HCT116 (cell line): ENCODE data around the gene MERTK.

Source experiments
- CEBPB ChIP-seq: IDR thresholded peaks from 2 replicates; pipeline ENCODE4 v1.6.1; 2012; ENCODE audit warnings: low read depth
- EZH2 ChIP-seq: fragments of 200-600 bp; sonication (generic); IDR thresholded peaks from 2 replicates; pipeline ENCODE4 v1.6.1; 2017; ENCODE audit warnings: antibody characterized with exemption, mixed run types
- EZH2phosphoT487 ChIP-seq: fragments of 200-600 bp; IDR thresholded peaks from 2 replicates; pipeline ENCODE4 v1.6.1; 2018; ENCODE audit warnings: antibody characterized with exemption, borderline replicate concordance
- POLR2A ChIP-seq: IDR thresholded peaks from 2 replicates; pipeline ENCODE4 v1.7.0; 2011; ENCODE audit warnings: borderline replicate concordance; ENCODE audit not compliant: insufficient read depth, insufficient read length; ENCODE audit errors: extremely low read depth
- POLR2AphosphoS5 ChIP-seq: IDR thresholded peaks from 2 replicates; pipeline ENCODE4 v1.6.1; 2011; ENCODE audit warnings: mild to moderate bottlenecking, low read depth, low read length, moderate library complexity
- ZFX ChIP-seq: fragments of 450-650 bp; IDR thresholded peaks from 2 replicates; pipeline ENCODE4 v1.6.1; 2017
- TF ChIP-seq, protein P1 (sequence below), 3 experiments: fragments of 200-600 bp in 1 of 3; sonication (generic) in 1 of 3; IDR thresholded peaks in 2 of 3; conservative IDR thresholded peaks in 1 of 3; 2 replicates each; pipeline ENCODE4 v1.5.1; 2012 to 2017; ENCODE audit warnings: low read depth in 2 of 3, low read length in 2 of 3, antibody characterized with exemption in 1 of 3, borderline replicate concordance in 1 of 3, control low read depth in 1 of 3, mild to moderate bottlenecking in 1 of 3, mixed read lengths in 1 of 3, mixed run types in 1 of 3, moderate library complexity in 1 of 3; ENCODE audit not compliant: insufficient read depth in 1 of 3
- TF ChIP-seq, protein P2 (sequence below): IDR thresholded peaks from 2 replicates; pipeline ENCODE4 v1.6.1; 2012
- TF ChIP-seq, protein P3 (sequence below): IDR thresholded peaks from 2 replicates; pipeline ENCODE4 v1.6.1; 2012; ENCODE audit warnings: low read depth

DNA sequence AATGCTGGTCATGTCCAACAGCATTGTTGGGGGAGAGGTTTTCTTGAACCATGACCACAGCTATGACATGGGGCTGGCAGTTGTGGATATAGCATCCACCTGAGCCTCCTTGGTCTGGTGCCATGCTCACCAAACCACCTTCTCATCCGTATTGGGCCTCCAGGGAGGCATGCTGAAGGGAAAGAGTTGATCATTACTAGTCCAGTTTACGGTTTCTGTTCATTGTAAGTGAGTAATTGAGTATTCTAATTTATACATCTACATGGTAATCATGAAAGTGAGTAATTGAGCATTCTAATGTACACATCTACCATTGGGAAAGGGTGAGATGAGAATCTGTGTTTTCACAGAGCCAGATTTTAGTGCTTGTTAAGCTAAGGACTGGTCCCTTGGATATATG lies 163.4 kb downstream of the MERTK start:
- TF ChIP-seq, protein P1, sequence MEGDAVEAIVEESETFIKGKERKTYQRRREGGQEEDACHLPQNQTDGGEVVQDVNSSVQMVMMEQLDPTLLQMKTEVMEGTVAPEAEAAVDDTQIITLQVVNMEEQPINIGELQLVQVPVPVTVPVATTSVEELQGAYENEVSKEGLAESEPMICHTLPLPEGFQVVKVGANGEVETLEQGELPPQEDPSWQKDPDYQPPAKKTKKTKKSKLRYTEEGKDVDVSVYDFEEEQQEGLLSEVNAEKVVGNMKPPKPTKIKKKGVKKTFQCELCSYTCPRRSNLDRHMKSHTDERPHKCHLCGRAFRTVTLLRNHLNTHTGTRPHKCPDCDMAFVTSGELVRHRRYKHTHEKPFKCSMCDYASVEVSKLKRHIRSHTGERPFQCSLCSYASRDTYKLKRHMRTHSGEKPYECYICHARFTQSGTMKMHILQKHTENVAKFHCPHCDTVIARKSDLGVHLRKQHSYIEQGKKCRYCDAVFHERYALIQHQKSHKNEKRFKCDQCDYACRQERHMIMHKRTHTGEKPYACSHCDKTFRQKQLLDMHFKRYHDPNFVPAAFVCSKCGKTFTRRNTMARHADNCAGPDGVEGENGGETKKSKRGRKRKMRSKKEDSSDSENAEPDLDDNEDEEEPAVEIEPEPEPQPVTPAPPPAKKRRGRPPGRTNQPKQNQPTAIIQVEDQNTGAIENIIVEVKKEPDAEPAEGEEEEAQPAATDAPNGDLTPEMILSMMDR (IDR thresholded peaks at IDR 0.05 in 2 of 3, conservative IDR thresholded peaks at IDR 0.05 in 1 of 3; ENCODE audit: borderline replicate concordance in 1 of 3, insufficient read depth in 1 of 3, low read depth in 2 of 3, low read length in 2 of 3): no peak
- TF ChIP-seq, protein P2, sequence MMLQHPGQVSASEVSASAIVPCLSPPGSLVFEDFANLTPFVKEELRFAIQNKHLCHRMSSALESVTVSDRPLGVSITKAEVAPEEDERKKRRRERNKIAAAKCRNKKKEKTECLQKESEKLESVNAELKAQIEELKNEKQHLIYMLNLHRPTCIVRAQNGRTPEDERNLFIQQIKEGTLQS: no peak
- no peak for TF ChIP-seq EZH2
- TF ChIP-seq, protein P3, sequence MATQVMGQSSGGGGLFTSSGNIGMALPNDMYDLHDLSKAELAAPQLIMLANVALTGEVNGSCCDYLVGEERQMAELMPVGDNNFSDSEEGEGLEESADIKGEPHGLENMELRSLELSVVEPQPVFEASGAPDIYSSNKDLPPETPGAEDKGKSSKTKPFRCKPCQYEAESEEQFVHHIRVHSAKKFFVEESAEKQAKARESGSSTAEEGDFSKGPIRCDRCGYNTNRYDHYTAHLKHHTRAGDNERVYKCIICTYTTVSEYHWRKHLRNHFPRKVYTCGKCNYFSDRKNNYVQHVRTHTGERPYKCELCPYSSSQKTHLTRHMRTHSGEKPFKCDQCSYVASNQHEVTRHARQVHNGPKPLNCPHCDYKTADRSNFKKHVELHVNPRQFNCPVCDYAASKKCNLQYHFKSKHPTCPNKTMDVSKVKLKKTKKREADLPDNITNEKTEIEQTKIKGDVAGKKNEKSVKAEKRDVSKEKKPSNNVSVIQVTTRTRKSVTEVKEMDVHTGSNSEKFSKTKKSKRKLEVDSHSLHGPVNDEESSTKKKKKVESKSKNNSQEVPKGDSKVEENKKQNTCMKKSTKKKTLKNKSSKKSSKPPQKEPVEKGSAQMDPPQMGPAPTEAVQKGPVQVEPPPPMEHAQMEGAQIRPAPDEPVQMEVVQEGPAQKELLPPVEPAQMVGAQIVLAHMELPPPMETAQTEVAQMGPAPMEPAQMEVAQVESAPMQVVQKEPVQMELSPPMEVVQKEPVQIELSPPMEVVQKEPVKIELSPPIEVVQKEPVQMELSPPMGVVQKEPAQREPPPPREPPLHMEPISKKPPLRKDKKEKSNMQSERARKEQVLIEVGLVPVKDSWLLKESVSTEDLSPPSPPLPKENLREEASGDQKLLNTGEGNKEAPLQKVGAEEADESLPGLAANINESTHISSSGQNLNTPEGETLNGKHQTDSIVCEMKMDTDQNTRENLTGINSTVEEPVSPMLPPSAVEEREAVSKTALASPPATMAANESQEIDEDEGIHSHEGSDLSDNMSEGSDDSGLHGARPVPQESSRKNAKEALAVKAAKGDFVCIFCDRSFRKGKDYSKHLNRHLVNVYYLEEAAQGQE: no peak
- no peak for TF ChIP-seq ZFX
- no peak for TF ChIP-seq EZH2phosphoT487
- no peak for TF ChIP-seq CEBPB
- TF ChIP-seq POLR2A: no peak
- TF ChIP-seq POLR2AphosphoS5: no peak
